ENCODE data around the gene NKAIN2.
"Not testable (repeated sequence)": the region's sequence is repeated elsewhere in the genome, so short reads cannot be mapped to it uniquely, and the experiment has no call there.

Gene NKAIN2

DNA sequence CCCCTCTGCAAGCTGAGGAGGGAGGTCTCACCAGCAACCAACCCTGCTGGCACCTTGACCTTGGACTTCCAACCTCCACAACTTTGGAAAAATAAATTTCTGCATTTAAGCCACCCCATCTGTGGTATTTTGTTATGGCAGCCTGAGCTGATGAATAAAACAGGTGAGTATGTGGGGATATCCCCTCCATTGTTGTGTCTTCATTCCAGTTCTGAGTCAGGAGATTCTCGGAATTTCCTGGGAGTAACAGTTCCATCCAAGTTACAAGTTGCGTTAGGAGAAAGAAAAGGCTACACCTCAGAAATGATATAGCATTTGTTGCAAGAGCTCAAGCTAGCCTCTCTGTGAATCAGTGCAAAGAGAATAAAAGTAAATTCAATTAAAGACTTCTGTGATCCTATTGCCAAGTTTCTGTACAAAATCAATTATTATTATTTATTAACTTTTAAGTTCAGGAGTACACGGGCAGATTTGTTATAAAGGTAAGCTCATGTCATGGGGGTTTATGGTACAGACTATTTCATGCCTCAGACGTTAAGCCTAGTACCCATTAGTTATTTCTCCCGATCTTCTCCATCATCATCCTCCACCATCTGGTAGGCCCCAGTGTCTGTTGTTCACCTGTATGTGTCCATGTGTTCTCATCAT, 153.0 kb downstream of the NKAIN2 start:
- DNase-seq (ENCODE audit: low read depth in 1 of 2, low spot score in 1 of 2), result no peak

DNA sequence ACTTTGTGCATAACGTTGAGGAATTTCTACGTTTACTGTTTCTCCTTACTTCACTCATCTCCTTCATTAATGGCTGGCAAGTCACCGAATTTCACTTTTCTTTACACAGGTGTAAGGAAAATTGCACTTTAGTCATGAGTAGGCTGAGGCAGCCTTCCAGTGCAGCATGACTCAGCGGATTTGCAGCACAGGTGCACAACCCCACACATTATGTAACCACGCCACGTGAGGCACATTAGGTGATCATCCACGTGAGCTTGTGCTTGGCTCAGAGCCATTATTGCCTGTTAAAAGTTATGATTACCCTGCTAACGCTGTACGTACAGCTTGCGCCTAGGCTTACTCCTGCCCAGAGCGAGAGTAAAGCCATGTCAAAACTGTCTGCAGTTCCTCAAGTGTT, 158.8 kb downstream of the NKAIN2 start:
- DNase-seq (ENCODE audit: low read depth in 1 of 2, low spot score in 1 of 2), result no peak

DNA sequence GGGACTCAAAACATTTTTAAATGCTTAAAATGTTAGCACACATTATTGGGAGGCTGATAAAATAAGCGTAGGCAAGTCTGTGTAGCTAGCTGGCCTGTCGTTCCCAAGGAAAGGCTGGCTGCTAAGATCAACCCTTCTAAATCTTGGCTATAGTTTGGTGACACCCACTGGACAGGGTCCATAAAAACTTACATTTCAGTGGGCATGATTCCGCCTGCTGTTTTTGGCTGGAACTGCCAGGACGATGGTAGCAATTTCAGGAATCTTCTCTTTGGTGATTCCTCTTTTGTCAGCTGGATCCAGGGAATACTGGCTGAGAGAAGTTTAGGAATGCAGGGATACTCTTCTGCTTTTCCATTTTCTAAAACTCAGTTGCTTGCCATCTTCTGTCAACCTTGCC, 162.2 kb downstream of the NKAIN2 start:
- no peak for DNase-seq (ENCODE audit: low read depth in 1 of 2, low spot score in 1 of 2)

DNA sequence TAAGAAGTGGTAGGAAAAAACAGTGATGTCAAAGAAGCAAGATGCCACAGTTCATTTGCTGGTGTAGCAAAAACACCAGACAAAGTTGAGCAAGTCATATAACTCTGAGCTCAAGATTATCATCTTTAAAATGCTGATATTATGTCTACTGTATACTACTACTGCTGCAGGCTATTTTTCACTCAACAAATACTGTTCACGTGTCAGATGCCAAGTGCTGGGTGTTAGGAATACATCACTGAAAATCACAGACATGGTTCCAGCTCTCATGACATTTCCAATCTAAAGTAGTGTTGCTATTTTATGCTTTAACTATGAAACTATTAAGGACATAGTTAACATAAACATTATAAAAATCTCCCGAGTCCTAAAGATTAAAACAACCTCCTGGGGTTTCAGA, 163.0 kb downstream of the NKAIN2 start:
- no peak for DNase-seq (ENCODE audit: low read depth in 1 of 2, low spot score in 1 of 2)

DNA sequence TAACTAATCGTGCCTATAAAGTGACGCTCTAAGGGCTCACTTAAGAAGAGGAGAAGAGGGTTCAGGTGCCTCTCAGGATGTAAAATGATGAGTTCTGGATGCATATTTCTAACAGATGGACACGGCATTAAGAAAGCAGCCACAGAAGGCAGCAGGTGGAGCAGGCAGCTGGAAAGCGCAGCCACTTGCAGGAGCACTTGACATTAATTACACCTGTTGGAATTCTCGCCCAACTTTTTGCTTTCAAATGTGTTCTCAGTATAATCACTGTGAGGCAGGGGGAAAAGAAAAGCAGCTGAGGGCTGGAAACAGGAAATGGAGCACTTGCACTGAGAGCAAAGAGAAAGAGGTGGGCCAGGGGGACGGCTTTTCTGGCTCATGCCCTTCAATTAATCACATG, 164.2 kb downstream of the NKAIN2 start:
- no peak for DNase-seq (ENCODE audit: low read depth in 1 of 2, low spot score in 1 of 2)

DNA sequence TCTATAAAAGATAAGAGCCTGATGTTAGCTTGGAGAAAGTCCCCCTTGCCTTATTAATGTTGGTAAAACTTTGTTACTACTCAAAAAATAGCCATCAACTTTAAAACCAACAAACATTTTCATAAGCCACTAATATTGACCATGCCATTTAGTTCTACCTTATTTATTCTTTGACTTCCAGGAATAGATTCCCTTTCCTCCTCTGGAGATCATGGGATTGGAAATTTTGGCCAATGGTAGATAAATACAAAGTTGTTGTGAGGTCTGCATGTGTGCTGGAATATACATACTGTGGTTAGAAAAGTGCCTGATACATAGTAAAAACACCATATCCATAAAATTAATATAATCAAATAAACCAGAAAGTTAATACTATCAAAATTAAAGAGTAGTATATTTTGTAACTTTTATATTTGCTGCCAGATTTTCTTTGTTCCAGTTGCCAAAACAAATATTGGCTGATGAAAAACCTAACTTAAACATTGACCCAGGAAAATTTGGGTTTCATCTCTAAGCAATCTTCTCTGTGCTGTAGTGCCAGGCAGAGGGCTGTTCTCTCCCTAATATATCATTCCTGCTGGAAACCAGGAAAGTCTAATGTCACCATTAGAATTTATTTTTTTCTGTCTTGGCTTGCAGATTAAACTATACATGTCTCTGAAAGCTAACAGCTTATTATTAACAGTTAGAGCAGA, 169.1 kb downstream of the NKAIN2 start:
- DNase-seq (ENCODE audit: low read depth in 1 of 2, low spot score in 1 of 2), result no peak

DNA sequence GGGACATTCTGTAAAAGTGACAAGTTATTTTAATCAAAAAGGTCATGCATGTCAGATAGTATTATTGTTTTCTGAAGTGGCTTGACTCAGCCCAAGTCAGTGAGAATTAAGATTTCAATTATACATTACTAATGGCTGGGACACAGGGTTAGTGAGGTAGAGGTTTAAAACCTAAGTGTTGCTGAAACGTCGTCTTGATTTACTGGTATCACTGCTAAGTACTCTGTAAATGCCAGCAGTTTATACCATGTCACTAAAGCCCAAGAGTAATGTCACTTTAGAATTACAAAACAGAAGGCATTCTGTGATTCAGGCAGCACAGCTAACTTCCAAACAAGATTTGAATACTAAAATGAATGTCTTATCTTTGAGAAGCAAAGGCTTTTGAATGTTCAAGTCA, 176.6 kb downstream of the NKAIN2 start:
- no peak for DNase-seq (ENCODE audit: low read depth in 1 of 2, low spot score in 1 of 2)

DNA sequence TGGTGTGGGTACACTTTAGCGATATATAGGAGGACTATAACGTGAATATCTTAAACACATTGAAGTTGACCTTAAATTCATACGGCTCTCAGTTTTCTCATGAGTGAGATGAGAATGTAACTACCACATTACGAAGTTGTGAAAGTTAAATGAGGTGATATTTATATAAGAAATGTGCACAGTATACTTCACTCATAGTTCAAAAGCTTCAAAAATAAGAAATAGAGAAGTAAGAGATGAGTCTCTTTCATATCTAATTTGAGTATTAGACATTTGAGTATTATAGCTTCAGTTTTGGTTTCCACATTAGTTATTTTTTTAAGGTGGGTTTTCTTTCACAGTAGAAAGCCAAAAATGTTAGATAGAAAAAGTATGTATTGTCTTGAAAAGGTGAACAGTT, 183.3 kb downstream of the NKAIN2 start:
- DNase-seq (ENCODE audit: low read depth in 1 of 2, low spot score in 1 of 2), result no peak

DNA sequence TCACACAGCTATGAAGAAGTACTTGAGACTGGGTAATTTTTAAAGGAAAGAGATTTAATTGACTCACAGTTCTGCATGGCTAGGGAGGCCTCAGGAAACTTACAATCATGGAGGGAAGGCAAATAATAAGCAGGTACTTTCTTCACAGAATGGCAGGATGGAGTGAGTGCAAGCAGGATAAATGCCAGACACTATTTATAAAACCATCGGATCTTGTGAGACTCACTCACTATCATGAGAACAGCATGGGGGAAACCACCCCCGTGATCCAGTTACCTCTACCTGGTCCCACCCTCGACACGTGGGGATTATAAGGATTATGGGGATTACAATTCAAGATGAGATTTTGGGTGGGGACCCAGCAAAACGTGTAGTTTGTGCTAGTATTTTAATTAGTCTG, 186.3 kb downstream of the NKAIN2 start:
- DNase-seq (ENCODE audit: low read depth in 1 of 2, low spot score in 1 of 2), result not testable (repeated sequence)

DNA sequence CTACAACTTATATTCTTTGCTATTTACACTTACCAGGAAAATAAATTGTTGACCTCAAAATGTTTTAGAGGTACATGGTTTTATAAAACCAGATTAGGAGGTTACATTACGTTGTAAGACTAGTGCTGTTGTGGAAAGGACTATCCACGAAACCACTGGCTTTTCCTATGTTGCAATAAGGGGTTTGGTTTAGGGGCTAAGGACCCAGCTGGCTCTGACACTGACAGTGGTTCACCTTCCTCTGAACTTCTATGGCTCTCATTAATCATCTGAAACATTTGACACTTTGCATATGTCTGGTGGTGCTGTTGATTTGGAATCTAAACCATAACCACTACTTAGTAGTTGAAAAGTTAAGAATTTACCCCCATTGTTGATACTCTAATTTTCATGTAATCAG, 186.7 kb downstream of the NKAIN2 start:
- no peak for DNase-seq (ENCODE audit: low read depth in 1 of 2, low spot score in 1 of 2)

DNA sequence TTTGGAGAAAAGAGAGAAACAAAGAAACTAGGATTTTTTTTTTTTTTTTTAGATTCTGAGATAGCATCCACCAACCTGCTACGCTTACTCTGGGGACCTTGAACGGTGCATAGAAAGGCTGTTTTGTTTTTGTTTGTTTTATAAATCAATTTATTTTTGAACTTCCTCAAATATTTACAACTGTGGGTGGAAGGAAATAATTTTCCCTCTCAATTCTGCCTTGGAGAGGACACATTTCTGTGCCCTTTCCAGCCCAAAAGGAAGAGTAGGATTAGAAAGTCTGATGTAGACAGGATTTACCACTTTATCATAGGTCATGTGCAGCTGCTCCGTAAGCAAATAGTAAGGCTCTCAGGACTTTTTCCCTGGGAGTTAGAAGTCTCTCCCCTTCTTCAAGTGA, 190.5 kb downstream of the NKAIN2 start:
- DNase-seq (ENCODE audit: low read depth in 1 of 2, low spot score in 1 of 2), result no peak

DNA sequence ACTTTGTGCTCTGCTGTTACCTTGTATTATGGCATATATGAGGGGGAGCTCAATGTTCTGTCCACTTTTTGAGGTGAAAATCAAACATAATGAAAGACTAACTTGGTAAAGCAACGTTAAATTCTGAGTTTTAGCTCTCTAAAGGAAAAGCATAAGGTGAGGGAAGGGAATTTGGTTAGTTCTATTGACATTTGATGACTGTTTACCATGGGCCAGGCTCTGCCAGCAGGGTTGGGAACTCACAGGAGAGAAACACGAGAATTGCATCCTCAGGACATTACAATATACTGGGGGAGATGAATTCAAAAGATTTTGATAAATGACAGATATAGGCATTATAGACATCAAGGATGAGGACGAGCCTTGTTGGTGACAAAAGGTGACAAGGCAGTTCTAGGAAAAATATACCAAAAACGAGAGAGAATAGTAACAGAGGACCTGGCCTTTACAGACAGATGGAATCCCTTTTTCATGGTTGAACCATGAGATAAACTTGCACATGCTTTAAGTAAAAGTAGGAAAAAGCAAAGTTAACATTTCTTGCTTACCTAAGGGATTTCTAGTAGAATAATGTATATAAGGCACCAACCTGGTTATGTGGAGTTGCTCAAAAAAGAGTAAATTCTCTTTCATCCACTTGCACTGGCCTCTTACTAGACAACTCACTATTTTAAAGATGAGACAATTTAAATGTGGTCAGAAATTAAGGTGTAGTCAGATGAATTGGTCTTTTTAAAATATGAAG, 191.4 kb downstream of the NKAIN2 start:
- no peak for DNase-seq (ENCODE audit: low read depth in 1 of 2, low spot score in 1 of 2)

DNA sequence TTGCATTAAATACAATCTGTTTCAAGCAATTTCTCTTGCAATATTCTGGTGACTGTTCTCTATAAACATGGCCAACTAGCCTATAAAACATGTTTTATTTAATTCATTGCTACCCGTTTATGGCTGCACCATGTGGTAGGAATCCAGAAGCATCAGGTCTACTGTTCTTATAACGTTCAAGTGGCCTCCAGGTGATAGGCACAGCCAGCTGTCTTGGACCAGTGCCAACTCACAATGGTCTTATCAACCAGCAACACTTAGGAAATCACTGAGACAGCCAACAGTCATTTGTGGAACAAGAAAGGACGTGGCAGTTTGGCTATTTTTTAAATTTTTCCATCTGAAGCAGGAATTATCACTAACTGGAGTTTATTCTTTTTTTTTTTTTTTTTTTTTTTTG, 193.6 kb downstream of the NKAIN2 start:
- DNase-seq (ENCODE audit: low read depth in 1 of 2, low spot score in 1 of 2), result no peak

DNA sequence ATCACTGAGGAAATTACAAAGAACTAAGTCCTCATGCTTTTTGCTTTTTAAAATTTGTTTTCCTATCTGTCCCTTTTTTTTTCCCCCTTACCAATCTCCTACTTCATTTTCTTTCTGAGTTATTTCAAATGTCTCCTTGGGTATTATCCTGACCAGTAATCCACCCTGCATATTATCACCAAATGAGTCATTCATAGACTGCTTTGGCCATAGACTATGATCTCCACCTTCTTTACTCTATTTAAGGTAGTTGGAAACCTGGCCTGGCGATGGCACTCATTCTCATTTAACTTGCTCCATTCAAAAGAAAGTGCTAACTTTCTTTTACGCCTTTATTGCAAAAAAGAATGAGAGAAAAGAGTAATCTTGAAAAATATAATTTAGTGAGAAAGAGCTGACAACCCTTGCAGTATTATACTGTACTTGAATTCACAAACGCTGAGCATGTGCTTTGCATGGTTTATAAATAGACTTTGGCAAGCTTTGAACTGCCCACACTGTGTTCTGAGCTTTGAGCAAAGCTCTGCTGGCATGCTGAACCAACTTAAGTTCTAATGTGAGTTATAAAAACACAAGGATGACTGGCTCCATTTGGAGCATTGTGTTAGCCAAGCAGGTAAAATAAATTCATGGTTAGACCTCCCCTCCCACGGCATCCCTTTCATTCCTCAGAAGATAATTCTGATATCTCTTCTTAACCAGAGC, 198.9 kb downstream of the NKAIN2 start:
- no peak for DNase-seq (ENCODE audit: low read depth in 1 of 2, low spot score in 1 of 2)

DNA sequence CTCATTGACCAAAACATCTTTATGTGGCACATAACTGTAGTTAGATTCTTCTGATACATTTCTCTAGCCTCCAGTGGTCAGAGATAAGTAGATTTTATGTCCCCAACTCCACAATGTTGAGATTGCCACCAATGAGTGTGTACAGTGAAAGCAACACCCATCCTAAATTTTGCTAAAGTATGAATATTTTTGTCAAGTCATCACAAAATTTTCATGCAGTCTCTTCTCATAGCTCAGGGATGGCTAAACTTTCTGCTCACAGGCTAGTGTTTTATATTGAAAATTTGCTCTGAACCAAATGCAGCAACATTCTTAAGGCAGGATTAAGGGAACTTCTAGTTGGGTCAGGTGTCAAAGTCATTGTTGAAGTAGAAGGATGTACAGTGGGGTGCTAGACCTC, 203.6 kb downstream of the NKAIN2 start:
- no peak for DNase-seq (ENCODE audit: low read depth in 1 of 2, low spot score in 1 of 2)

DNA sequence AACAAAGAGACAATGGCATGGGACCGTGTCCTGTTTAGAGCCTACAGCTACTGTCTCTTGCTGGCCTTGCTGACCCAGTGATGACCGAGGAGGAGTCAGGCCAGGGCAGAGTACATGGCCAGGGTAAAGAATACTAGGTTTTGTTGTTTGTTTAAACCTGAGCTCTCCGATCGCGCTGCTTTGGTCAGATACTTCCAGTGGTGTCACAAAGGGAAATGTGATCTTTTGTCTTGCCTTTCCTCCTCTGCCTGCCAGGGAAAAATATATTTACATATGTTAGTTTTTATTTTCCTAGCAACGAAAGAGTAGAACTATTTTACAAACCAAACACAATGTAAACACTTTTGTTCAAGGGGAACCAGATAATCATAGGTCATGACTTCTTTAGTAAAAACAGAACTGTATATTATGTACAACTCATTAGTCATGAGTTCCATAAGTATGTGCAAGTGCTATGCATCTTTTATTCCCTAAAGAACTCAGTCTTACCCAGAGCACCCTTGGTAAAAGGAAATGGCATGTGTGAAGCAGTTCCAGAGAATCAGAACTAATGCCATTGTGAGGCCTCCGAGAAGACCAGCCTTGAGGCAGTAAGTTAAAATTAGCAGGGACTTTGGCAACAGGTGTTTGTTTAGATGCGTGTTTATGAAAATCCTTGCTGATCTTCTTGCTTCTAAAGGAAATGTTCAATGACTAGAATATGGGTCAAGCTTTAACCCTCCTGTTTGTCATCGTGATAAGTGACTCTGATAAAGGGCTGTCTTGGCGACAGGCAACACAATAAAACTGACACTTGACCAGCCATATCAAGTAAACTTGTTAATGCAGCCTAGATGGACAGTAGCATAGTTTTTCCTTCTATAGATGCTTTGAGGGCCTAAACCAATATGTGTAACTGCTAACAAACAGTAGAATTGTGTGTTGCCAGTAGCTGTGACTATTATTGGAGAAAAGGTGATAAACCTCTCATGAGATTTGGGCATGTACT, 204.6 kb downstream of the NKAIN2 start:
- DNase-seq (ENCODE audit: low read depth in 1 of 2, low spot score in 1 of 2), result no peak

DNA sequence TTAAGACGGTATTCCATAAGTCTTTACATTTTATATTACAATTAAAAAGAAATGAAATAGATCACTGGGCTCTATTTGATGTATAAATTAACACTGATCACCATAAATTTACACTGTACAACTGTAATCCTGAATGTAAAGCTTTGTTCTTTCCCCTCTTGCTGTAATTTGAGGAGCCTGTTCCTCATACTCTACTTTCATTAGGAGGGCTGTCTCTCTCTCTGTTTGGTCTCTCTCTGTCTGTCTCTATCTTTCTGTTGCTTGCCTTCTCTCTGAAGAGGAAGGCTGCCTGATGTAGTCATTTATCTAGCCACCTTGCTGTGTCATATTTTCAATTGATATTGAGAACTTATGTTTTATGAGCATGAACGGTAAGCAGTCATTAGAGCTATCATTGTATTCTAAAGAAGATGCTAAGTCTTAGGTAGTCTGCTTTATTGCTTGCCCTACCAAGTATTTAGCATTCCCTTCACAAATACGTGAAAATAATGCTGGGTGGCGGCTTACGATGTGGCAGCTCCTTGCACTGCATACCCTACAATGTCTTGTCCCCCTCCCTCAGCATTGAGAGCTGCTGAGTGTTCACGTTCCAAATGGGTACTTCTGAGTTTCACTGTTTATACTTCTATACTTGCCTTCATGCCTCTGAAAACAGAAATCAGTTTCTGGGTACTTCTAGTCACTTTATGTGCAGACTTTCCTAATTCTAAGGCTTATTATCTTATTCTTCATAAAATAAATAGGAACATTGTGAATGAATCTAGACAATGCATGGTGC, 205.5 kb downstream of the NKAIN2 start:
- no peak for DNase-seq (ENCODE audit: low read depth in 1 of 2, low spot score in 1 of 2)

DNA sequence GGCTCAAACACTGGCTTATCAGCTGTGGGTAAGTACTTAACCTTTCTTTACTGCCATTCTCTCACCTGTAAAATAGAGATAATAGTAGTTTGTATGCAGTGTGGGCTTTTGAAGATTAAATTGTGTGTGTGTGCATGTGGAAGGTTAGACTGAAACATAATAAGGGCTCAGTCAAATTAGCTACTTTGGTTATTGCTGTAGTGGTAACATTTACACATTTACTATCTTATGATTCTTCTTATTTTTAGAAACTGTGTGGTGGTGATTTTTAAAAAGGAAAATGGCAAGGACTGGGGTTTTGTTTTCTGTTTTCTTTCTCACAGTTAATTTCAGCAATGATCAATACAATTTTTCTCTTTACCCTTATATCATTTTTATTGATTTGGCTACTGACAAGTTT, 206.9 kb downstream of the NKAIN2 start:
- no peak for DNase-seq (ENCODE audit: low read depth in 1 of 2, low spot score in 1 of 2)

DNA sequence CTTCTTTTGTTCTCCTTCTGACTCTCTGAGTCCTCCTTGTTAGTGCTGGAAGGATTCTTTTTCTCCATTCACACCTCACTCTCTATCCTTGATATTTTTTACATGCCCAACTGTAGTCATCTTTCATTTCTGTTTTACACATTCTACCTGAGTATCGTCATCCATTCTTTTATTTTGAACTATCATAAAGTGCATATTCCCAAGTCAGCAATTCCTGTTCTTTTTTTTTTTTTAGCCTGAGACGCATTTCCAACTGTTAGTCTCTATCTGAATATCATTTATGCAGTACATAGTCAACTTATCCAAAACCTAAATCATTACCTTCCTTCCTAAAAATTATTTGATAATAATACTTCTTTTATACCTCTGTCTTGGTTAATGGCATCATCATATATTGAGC, 207.5 kb downstream of the NKAIN2 start:
- no peak for DNase-seq (ENCODE audit: low read depth in 1 of 2, low spot score in 1 of 2)

DNA sequence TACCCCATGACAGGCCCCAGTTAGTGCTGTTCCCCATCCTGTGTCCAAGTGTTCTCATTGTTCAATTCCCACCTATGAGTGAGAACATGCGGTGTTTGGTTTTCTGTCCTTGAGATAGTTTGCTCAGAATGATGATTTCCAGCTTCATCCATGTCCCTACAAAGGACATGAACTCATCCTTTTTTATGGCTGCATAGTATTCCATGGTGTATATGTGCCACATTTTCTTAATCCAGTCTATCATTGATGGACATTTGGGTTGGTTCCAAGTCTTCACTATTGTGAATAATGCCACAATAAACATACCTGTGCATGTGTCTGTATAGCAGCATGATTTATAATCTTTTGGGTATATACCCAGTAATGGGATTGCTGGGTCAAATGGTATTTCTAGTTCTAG, 218.4 kb downstream of the NKAIN2 start:
- DNase-seq (ENCODE audit: low read depth in 1 of 2, low spot score in 1 of 2), result not testable (repeated sequence)

Measured in activated CD4-positive, alpha-beta T cell treated with anti-CD3 and anti-CD28 coated beads, Interleukin-2, amount 50 U/mL, for 24 hours (primary cell).